ENCODE data around the gene PPP1R8. TPM values are rescaled to one million over a fixed set of nuclear protein-coding genes. Genes with fewer than 3 reads are reported as not detected.

The PPP1R8 gene
- total RNA-seq, 4 donors from 2014 or later: 15.1 to 32.9 (median 28.0) TPM

DNA sequence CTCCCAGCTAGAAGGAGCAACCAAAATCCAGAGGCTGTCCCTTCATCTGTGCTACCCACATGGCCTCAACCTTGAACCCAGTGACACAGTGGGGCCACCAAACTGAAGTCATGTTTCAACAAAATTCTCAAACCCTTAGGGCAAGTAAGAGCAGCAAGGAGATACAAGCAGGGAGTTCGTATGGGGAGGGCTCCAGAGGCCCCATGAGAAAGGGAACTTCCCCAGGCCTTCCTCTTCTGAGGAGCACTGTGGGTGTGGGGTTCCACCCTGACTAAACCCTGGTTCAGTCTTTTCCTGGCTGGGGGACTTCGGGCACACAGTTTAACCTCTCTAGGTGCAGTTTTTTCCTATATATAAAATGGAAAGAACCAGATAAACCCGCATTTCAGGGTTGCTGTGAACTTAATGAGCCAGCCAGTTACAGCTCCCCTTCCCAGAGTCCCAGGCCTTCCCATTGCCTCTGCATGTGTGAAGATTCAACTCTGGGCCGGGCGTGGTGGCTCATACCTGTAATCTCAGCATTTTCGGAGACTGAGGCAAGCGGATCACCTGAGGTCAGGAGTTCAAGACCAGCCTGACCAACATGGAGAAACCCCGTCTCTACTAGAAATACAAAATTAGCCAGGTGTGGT lies 33.8 kb downstream of the PPP1R8 start:
- Histone ChIP-seq H3K9me3 (no peaks in the 10 kb centered on the region), H3K36me3 (no peaks in the 10 kb centered on the region), H3K4me3 (no peak overlapping the region), H3K4me1 (peaks cover 0 to 6% (median 0%) of the 10 kb centered on the region in 4 donors), H3K27me3 (no peaks in the 10 kb centered on the region), H3K27ac (peak overlapping the region; percentile 36 to 57 (median 55))
- in situ Hi-C loops (cut with MboI; ENCODE audit: low pct_ligation_motif_present in 1 of 4, low pct_unique_long_range_greater_than_20kb in 1 of 4, low sequenced_read_pairs in 3 of 4): loop anchor here in 3 of 4 donors (5.0 to 25.0 kb wide), 4 partner anchors 110 to 348 kb away; no protein-coding TSS in a partner anchor
- intact Hi-C loops (cut with DNase I; ENCODE audit: low total_unique reads): loop anchor here (5.0 kb wide), 1 partner anchor 113 kb away; no protein-coding TSS in a partner anchor
- WGBS, 2 donors (ENCODE audit: low coverage in 1 of 2): 73 to 75% methylated on average over 3 to 8 of the region's 8 CpGs
- DNase-seq: no peak
- TF ChIP-seq, protein P1, sequence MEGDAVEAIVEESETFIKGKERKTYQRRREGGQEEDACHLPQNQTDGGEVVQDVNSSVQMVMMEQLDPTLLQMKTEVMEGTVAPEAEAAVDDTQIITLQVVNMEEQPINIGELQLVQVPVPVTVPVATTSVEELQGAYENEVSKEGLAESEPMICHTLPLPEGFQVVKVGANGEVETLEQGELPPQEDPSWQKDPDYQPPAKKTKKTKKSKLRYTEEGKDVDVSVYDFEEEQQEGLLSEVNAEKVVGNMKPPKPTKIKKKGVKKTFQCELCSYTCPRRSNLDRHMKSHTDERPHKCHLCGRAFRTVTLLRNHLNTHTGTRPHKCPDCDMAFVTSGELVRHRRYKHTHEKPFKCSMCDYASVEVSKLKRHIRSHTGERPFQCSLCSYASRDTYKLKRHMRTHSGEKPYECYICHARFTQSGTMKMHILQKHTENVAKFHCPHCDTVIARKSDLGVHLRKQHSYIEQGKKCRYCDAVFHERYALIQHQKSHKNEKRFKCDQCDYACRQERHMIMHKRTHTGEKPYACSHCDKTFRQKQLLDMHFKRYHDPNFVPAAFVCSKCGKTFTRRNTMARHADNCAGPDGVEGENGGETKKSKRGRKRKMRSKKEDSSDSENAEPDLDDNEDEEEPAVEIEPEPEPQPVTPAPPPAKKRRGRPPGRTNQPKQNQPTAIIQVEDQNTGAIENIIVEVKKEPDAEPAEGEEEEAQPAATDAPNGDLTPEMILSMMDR (IDR thresholded peaks at IDR 0.05): no peak
- TF ChIP-seq POLR2AphosphoS5 (IDR thresholded peaks at IDR 0.05) (no peak), POLR2A (IDR thresholded peaks at IDR 0.05) (no peak)

DNA sequence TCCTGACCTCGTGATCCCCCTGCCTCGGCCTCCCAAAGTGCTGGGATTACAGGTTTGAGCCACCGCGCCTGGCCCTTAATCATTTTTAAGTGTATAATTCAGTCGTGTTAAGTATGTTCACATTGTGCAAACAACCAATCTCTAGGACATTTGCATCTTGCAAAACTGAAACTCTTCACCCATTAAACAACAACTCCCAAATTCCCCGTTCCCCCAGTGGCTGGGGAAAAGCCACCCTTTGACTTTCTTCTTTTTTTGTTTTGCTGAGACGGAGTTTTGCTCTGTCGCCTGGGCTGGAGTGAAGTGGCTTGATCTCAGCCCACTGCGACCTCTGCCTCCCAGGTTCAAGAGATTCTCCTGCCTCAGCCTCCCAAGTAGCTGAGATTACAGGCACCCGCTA lies 35.2 kb downstream of the PPP1R8 start:
- no peaks in the 10 kb centered on the region for H3K27me3 ChIP-seq
- in situ Hi-C loops (cut with MboI; ENCODE audit: low pct_ligation_motif_present in 1 of 4, low pct_unique_long_range_greater_than_20kb in 1 of 4, low sequenced_read_pairs in 3 of 4) (loop anchor here in 3 of 4 donors (10.0 to 25.0 kb wide), 3 partner anchors 109 to 346 kb away; no protein-coding TSS in a partner anchor), intact Hi-C loops (cut with DNase I; ENCODE audit: low total_unique reads) (no loop called here)
- H3K4me1 ChIP-seq: peaks cover 0 to 6% (median 0%) of the 10 kb centered on the region in 4 donors
- no peak overlapping the region for H3K27ac ChIP-seq
- TF ChIP-seq EP300 (IDR thresholded peaks at IDR 0.05; ENCODE audit: low read depth) (no peak), POLR2A (IDR thresholded peaks at IDR 0.05) (no peak), POLR2AphosphoS5 (IDR thresholded peaks at IDR 0.05) (no peak)
- TF ChIP-seq, protein P1 (IDR thresholded peaks at IDR 0.05): no peak
- no peak for DNase-seq
- WGBS, 2 donors (ENCODE audit: low coverage in 1 of 2): 79 to 88% methylated on average over 9 to 10 of the region's 10 CpGs
- no peaks in the 10 kb centered on the region for H3K36me3 ChIP-seq
- no peaks in the 10 kb centered on the region for H3K9me3 ChIP-seq
- H3K4me3 ChIP-seq: no peak overlapping the region

DNA sequence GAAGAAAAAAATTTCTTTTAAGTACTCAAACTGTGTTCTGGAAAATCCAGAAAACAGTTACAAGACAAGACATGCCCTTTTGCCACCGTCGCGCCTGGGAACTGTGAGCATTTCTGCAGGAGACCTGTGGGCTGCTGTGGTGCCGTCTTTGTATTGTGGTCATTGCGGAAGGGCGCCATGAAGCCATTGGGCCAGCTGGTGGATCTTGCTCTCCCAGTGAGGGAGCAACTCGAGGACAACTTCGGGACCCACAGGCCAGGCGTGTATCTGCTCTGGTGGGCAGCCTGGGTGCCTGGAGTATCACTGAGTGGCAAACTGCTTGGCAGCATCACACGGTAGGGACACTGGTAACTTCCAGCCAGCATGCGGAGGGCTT lies 38.0 kb downstream of the PPP1R8 start:
- Histone ChIP-seq H3K27ac (peak overlapping the region; percentile 51 to 68 (median 64)), H3K27me3 (no peaks in the 10 kb centered on the region), H3K4me3 (no peak overlapping the region), H3K9me3 (no peaks in the 10 kb centered on the region), H3K4me1 (peaks cover 0 to 10% (median 9%) of the 10 kb centered on the region in 4 donors), H3K36me3 (no peaks in the 10 kb centered on the region)
- in situ Hi-C loops (cut with MboI; ENCODE audit: low pct_ligation_motif_present in 1 of 4, low pct_unique_long_range_greater_than_20kb in 1 of 4, low sequenced_read_pairs in 3 of 4) (loop anchor here in 3 of 4 donors (10.0 to 25.0 kb wide), 3 partner anchors 106 to 344 kb away; no protein-coding TSS in a partner anchor), intact Hi-C loops (cut with DNase I; ENCODE audit: low total_unique reads) (no loop called here)
- TF ChIP-seq POLR2AphosphoS5 (IDR thresholded peaks at IDR 0.05) (no peak), POLR2A (IDR thresholded peaks at IDR 0.05) (no peak), EP300 (IDR thresholded peaks at IDR 0.05; ENCODE audit: low read depth) (no peak)
- TF ChIP-seq, protein P1 (IDR thresholded peaks at IDR 0.05): no peak
- no peak for DNase-seq
- 87 to 100% methylated on average over 3 to 10 of the region's 11 CpGs for WGBS, 2 donors (ENCODE audit: low coverage in 1 of 2)

DNA sequence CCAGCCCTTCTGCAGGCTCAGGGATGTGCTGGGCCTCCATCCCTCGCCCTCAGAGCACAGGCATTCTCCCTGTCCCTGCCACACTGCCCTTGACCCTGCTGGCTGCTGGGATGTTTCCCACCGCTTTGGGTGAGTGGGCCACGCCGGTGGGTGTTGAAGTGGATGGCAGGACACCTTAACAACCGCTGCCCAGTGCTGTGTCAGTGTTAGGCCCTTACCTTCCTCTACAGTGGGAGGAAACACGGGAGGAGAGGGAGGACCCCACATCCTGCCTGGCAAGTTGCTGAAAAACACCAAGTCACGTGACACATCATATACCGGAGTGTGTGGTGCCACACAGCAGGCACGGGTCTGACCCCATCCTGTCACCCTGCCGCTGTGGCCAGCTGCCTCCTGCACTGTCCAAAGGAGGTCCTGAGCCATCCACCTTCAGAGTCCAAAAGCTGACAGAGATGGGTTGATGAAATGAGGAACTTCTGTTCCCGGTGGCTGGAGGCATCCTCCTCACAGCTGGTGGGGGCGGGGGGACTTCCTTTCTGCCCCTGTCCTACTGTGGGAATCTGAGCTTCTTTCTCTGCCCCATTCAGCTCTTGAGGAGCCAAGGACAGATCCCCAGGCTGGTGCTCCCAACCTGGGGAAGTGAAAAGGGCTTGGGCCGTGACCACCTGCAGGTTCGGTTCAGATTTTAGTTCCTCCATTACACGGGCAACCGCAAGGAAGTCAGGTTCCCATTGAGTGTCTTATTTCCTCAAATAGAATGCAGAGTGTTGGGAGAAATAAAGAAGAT lies 38.5 kb downstream of the PPP1R8 start:
- Histone ChIP-seq H3K27ac (peak overlapping the region; percentile 51 to 68 (median 64)), H3K4me1 (peaks cover 0 to 10% (median 9%) of the 10 kb centered on the region in 4 donors), H3K4me3 (no peak overlapping the region), H3K36me3 (no peaks in the 10 kb centered on the region), H3K9me3 (no peaks in the 10 kb centered on the region), H3K27me3 (no peaks in the 10 kb centered on the region)
- in situ Hi-C loops (cut with MboI; ENCODE audit: low pct_ligation_motif_present in 1 of 4, low pct_unique_long_range_greater_than_20kb in 1 of 4, low sequenced_read_pairs in 3 of 4): loop anchor here in 3 of 4 donors (10.0 to 25.0 kb wide), 3 partner anchors 106 to 343 kb away; no protein-coding TSS in a partner anchor
- TF ChIP-seq, protein P1 (IDR thresholded peaks at IDR 0.05): no peak
- TF ChIP-seq EP300 (IDR thresholded peaks at IDR 0.05; ENCODE audit: low read depth) (no peak), POLR2AphosphoS5 (IDR thresholded peaks at IDR 0.05) (no peak), POLR2A (IDR thresholded peaks at IDR 0.05) (no peak)
- WGBS, 2 donors (ENCODE audit: low coverage in 1 of 2): 28 to 40% methylated on average over 1 to 10 of the region's 16 CpGs
- DNase-seq: peak; percentile 60
- intact Hi-C loops (cut with DNase I; ENCODE audit: low total_unique reads): no loop called here
